ENCODE results near the gene SYNDIG1. TPM values are rescaled to one million over a fixed set of nuclear protein-coding genes. Genes with fewer than 3 reads are reported as not detected.

The SYNDIG1 gene
- total RNA-seq, 1 donor from 2014 or later: 5.7 TPM

GRCh38 chr20:24583169-24583792 lies 113.9 kb downstream of the SYNDIG1 start:
- DNase-seq (ENCODE audit: low spot score): no peak

DNA sequence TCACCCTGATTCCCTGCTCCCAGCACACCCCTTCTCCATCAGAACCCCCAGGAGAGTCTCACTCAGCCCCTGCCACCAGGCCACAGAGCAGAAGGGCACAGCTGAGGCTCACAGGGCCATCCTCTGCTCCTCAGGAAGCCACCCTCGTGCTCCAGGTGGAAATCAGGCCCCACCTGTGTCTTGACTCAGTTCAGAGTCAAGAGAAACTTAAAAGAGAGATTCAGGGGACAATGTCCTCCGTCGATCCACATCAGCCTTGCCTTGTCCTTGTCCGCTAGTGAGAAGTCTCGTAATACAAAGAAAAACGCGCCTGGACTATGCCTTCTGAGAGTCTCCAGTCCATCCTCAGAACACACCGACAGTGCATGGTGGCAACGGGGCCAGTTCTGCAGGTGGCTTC lies 114.6 kb downstream of the SYNDIG1 start:
- DNase-seq (ENCODE audit: low spot score): no peak

- DNase-seq (ENCODE audit: low spot score): peak; percentile 28
Measured at GRCh38 chr20:24584538-24585356, 115.3 kb downstream of the SYNDIG1 start.

DNA sequence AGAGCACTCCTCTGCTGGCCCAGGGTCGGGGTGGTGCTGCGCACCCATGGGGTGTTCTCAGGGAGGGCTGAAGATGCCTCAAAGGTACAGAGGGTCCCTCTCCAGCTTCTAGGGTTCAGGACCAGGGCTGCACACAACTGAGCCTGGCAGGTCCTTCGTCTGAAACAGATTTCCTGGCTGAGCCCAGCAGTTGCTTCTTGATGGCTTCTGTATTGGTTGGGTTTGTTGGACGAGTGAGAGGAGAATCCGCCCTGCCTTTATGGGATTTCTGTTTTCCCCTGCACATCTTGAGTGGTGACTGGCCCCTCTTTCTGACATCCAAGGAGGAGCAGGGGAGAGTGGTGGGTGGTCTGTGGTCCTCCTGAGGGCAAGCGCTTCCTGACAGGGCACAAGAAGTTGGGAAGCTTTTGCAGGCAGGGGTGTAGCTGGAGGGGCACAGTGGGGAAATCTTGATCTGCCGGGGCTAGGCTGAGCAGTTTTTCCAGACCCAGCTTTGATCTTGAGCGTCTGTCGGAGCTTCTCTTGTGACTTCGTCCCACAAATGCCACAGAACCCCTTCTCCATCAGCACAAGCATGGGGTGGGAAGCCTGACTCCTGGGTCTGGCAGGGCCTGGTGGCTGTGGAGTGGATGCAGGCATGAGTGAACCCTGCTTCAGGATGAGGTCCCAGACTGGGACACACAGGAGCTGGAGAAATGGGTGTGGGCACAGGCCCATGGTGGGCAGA lies 116.5 kb downstream of the SYNDIG1 start:
- no peak for DNase-seq (ENCODE audit: low spot score)

DNA sequence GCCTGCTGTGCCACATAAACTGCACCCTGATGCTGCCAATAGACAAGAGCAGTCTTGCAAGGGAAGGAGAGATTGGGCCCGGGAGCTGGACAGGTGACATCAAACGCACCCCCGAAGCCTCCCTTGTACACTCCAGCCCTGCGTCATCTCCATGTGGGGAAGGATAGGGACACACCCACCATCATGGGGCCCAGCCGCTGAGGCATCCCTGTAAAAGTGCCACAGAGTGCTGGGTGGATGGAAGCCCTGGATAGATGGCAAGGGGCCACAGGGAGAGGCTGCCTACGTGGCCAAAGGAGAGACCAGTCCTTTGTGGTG lies 117.1 kb downstream of the SYNDIG1 start:
- DNase-seq (ENCODE audit: low spot score): no peak

GRCh38 chr20:24587384-24588046 lies 118.1 kb downstream of the SYNDIG1 start:
- DNase-seq (ENCODE audit: low spot score): no peak

DNA sequence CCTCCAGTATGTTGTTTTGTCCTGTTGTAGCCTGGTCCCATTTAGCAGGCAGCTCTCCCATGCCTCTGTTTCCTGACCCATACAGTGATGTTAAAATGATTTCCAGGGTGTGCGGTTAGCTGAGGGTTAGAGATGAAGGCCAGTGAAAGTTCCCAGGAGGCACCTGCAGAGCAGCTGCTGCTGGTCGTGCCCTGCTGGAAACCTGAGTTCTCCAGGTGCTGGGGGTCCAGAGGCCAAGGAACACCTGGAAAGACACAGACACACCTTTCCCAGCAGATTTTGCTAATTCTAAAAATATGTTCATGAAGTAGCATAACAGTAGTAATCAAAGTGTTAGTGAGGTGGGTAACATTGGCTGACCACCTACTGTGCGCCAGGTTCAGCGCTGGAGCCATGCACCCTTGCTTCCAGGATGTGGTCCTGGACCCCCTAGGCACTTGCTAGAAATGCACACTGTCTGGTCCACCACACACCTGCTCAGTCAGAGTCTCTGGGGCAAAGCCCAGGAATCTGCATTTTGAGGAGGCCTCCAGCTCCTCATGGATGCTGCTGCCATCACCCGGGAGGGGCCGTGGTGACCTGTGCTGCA lies 118.7 kb downstream of the SYNDIG1 start:
- no peak for DNase-seq (ENCODE audit: low spot score)

DNA sequence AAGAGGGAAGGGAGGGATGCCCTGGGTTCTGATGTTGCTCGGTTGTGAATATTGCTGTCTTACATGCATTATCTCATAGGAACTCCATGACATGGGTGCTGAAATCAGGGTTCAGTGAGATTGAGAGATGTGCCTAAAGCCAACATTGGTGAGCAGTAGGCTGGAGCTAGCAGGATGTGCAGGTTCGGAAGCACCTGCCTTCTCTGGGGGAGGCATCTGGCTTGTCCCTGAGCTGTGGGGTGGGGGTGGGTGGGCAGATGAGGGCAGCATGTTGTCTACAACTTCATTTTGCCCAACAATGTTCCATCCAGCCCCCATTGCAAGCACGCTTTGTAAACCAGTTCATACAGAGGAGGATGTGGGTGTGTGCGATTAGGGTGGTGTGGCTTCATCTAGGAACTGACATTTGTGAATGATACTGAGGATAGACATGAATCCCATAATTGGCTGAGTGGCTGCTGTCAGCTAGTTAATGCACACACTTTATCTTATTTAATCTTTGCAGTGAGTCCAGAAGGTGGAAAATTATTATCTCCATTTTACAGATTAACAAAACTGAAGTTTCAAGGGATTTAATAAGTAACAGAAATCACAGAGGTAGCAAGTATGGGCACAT lies 119.4 kb downstream of the SYNDIG1 start:
- DNase-seq (ENCODE audit: low spot score): no peak

- DNase-seq (ENCODE audit: low spot score): no peak
Measured at GRCh38 chr20:24589381-24589780, 120.0 kb downstream of the SYNDIG1 start.

GRCh38 chr20:24589815-24590177 lies 120.4 kb downstream of the SYNDIG1 start:
- no peak for DNase-seq (ENCODE audit: low spot score)

DNA sequence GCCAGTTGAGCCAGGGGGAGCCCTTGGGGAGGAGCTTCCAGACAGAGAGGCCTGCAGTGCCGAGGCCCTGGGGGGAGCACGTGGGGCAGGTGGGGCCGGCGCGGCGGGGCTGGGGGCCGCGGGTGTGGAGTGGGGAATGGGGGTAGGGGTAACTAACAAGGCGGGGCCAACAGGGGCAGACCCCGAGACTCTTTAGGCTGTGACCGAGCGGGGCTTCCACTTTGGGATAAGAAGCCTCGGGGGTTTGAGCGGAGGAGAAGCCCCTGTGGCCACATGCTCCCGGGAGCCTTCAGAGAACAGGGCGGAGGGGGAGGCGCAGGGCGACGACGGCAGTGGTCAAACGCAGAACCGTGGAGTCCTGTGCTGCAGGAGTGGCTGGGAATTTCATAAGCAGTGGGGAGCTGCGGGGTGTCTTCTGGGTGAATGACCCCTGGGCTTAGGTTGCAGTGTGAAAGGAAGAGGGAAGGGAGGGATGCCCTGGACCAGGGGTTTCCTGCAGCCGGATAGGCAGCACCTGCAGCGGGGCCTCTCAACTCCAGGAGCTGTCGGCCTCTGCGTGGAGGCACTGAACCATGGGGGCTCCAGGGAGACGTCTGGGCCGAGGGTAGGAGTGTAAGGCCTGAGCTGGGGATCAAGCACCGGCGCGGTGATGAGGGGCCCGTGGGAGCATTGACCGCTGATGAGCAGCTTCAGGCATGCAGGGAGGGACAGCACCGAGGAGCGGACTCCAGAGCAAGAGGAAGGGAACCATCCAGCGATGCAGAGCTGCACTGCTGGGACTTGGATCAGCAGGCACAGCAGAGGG lies 121.0 kb downstream of the SYNDIG1 start:
- no peak for DNase-seq (ENCODE audit: low spot score)

GRCh38 chr20:24597051-24597450 lies 127.6 kb downstream of the SYNDIG1 start:
- DNase-seq (ENCODE audit: low spot score): no peak

GRCh38 chr20:24598346-24598745 lies 128.9 kb downstream of the SYNDIG1 start:
- no peak for DNase-seq (ENCODE audit: low spot score)

DNA sequence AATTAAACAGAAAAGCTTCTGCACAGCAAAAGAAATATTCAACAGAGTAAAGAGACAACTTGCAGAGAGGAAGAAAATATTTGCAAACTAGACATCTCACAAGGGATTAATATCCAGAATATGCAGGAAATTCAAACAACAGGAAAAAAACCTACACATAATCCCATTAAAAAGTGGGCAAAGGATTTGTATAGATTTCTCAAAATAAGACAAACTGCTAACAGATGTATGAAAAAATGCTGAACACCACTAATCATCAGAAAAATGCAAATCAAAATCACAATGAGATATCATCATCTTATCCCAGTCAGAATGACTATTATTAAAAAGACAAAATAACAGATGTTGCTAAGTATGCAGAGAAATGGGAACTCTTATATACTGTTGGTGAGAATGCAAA lies 129.6 kb downstream of the SYNDIG1 start:
- no peak for DNase-seq (ENCODE audit: low spot score)

DNA sequence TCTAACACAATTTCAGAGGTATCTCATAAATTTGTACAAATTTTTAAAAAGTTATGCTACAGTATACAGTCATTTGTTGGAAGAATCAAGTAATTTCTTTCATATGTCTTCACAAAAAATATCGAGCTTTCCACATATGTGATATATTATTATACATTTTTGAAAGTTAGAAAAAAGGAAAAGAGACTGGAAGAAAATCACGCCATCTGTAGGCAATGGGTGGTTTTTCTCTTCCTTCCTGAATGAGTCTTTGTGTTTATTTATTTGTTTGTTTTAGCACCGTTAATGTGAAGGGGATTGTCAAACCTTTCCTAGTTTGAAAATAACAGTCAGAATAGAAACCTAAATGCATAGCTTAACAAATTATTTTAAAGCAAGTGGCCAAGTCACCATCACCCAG lies 130.6 kb downstream of the SYNDIG1 start:
- DNase-seq (ENCODE audit: low spot score): no peak

- no peak for DNase-seq (ENCODE audit: low spot score)
Measured at GRCh38 chr20:24603454-24603853, 134.0 kb downstream of the SYNDIG1 start.

GRCh38 chr20:24604966-24605665 lies 135.7 kb downstream of the SYNDIG1 start:
- DNase-seq (ENCODE audit: low spot score): no peak

DNA sequence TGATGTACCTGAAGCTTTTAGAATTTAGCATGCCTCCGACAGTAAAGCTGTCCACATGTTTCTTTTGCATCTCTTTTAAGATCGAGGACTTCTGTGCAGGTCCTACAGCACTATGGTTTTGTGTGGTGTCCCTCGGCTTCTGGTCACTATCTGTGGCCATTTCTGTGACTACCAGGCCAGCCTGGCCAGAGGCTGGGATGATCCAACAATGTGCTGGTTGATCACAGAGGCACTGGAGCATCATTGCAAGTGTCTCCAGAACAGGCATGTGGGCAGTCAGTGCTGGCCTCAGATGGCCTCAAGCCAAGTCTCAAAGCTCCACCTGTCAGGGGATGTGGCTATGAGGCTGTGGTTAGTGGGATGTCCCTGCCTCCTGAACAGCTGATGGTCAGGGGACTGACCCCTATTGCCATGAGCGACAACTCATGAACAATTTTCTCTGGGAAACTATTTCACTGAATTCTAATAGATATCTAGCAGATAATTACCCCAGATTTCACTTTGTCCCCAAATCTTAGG lies 136.6 kb downstream of the SYNDIG1 start:
- no peak for DNase-seq (ENCODE audit: low spot score)

DNA sequence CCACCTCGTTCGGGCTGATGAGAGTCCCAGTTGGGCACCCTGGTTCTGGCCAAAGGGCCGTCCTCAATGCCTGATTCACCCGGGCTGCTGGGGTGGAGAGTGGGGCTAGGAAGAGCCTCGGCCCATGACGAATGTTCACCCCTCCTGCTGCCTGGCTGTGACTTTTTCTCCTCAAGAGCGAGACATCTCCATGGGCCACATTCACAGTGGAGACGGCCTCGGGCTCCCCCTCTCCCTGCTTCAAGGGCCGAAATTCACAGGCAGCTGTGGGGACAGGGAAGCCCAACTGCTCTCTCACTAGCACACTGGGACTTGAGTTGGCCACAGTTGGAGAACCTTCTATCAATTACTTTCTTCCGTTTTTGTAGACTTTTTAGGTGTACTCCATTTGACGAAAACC lies 138.0 kb downstream of the SYNDIG1 start:
- DNase-seq (ENCODE audit: low spot score): no peak
